NCI-H748 (cell line): ENCODE data around the gene GMPR2.
A peak's percentile ranks its signal among the peaks of the same experiment; 100 is the strongest.

Experiments
- DNase-seq: peaks from one replicate; lab custom pipeline; 2025; ENCODE audit not compliant: unreplicated experiment; lab: John Stamatoyannopoulos, UW

GMPR2 gene

DNA sequence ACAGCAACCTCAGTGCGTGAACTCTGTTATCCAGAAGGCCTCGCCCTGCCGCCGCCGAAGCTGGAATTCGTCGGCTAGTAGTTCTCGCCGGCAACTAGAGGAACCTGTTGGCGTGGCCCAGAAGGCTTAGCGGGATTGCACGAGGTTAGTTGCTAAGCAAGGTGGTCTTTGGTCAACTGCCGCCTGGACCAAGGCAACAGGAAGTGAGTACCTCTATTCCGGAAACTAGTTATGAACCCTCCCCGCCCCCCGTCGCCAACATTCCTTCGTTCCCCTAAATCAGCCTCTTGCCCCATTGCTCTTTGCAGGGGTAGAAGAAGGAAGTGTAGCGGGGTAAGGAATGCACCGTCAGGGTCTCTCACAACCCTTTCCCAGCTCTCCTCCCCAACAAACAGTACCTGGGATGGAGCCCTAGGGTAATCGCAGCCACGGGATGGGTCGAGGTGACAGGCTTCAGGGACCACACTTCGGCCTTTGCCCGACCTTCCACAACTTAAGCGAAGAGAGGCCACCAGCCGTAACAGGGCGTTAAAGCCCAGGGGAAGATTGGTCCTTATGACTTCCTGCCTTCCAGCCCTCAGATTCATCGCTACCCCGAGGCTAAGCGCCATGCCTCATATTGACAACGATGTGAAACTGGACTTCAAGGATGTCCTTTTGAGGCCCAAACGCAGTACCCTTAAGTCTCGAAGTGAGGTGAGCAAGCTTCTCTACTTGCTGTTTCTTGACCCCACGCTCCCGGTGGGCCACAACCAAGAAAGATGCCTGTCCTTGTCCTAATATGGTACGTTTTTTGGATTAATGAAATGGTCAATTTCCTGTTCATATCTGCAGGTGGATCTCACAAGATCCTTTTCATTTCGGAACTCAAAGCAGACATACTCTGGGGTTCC lies at the start of gene GMPR2:
TSS of gene GMPR2 (plus strand) at position 285 of the 893 bp plus-strand sequence. CDS start at position 610, 325 bp downstream.
- peak; percentile 31 for DNase-seq

- DNase-seq: no peak
Observed at GRCh38 chr14:24183014-24183481, 49.7 kb upstream of the GMPR2 start.

GRCh38 chr14:24184104-24184970 lies 48.4 kb upstream of the GMPR2 start:
- no peak for DNase-seq

- no peak for DNase-seq
Observed at GRCh38 chr14:24185026-24185425, 47.7 kb upstream of the GMPR2 start.

DNA sequence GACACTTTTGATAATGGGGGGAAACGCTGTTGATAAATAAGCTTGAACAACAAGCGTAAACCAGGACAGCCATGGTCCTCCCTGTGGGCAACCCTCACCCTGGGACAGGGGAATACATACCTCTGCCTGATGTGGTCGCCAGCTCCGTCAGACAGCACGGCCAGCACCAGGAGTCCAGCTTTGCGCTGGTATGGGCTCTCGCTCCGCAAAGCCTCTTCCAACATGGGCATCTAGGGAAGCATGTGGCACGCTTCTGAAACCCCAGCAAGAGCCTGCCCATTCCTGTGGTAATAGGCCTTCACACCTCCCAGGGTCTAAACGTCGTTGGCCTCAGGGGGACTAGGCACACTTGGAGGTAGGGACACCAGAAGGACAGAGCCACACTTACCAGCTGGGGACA lies 47.0 kb upstream of the GMPR2 start:
- DNase-seq: no peak

GRCh38 chr14:24186831-24187538 lies 45.7 kb upstream of the GMPR2 start:
- DNase-seq: no peak

GRCh38 chr14:24187539-24187915 lies 45.2 kb upstream of the GMPR2 start:
- DNase-seq: no peak

DNA sequence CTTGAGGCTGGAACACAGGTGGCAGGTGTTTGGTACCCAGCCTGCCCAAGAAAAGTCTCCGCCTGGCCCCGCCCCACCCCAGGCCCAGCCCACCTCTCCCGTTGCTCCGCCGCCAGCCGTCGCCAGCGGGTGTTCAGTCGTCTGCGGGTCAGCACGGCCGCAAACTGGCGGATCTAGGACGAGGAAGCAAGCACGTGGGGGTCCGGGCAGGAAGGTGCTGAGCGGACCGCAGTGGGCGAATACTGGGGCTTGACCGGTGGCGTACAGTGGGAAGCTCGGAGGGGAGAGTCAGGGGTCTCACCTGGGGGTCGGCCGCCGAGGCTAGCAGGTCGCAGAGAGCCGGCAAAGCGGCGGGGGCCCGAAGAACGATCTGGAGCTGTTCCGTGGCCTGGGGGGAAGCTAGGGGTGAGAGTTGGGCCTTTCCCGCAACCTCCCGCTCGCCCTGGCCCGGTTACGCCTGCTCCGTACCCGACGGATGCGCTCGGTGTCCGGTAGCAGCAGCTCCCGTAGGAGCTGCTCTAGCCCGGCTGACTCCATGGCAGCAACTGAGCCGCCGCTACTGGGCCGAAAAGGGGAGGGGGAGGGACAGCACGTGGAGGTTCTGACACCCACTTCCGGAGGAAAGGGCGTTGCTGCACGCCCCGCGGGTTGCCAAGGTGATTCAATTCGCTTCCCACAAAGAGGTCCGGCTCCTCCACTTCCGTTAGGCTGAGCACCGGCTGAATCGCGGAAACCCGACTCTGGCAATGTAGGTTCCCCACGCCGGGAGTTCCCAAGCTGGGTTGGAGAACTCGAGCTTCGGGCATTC lies 44.3 kb upstream of the GMPR2 start, which contains the start of gene IPO4:
TSS of gene IPO4 (minus strand) at position 566 of the 808 bp plus-strand sequence. CDS start at position 537, 29 bp downstream.
- DNase-seq: peak; percentile 99

DNA sequence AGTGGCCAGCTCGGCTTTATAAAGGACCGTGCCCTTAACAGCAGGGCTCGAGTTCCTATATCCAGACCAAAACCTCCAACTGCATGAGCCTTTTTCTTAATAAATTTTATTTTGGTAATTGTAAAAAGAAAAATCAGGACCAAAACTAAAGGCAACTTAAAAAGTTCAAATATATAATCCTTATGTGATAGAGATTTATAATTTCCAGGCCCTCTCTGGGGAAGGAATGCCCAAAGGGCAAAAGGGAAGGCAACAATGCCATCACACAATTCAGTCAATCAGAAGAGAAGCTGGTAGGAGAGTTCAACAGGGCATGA lies 43.7 kb upstream of the GMPR2 start:
- DNase-seq: no peak

DNA sequence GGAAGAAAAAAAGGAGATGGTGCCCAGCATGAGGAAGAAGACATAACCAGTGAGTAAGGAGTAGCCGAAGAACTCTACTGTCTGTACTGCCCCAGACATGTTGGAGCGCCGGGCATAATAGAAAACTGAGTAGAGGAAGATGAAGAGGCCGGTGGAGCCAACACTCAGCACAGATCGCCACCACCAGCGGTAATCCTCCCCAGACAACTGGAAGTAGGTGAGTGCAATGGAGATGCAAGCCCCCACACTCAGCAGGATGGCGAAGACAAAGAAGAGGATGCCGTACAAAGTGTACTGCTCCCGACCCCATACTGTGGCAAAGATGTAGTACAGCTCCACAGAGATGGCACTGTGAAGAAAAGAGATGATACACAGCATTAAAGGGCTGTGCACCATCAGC lies 43.3 kb upstream of the GMPR2 start:
- no peak for DNase-seq

DNA sequence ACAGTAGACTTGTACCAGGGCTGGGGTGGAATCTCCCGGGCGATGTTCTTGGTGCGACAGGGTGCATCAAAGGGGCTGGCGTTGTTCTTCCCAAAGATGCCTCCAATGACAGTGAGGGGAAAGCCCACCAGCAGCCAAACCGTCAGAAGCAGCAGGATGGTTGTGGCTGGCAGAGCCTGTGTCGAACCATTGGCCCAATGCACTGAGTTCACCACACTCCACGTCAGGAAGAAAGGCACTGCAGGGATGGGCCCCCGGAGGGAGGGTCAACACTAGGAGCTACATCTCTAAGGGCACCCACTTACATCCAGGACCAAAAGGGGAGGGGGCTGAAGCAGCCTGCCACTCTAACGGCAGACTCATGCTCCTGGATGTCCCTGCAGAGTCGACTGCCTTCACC lies 42.3 kb upstream of the GMPR2 start:
- DNase-seq: no peak

GRCh38 chr14:24192933-24193332 lies 39.8 kb upstream of the GMPR2 start:
- no peak for DNase-seq

DNA sequence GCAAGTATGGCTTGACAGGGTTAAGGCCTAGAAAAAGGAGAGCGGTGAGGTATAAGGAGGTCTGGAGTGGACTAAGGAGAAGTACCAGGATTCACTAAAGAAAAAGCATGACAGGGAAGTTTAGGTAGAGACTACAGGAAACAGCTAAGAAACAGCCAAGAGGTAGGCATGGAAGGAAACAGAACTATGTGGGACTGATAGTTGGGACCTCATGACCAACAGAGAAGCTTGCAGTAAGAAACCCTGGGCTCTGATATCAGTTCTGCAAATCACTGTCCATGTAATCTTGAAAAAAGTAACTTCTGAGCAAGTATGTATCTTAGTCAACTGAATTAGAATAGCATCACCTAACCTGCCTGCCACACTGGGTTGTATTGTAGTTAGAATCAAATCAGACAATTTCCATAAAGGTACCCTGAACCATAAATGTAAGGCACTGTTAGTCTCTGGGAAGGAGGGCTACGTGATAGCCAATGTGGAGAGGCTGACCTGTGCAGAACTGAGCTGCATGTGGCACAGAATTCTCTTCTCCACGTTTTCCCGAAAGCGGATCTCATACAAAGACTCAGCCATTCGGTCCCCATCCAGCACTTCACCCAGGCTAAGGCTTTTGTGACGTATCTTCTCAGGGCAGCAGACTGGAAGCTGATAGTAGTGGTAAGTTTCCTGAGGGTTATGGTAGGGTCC lies 38.4 kb upstream of the GMPR2 start:
- no peak for DNase-seq

GRCh38 chr14:24194873-24195185 lies 37.9 kb upstream of the GMPR2 start:
- no peak for DNase-seq

DNA sequence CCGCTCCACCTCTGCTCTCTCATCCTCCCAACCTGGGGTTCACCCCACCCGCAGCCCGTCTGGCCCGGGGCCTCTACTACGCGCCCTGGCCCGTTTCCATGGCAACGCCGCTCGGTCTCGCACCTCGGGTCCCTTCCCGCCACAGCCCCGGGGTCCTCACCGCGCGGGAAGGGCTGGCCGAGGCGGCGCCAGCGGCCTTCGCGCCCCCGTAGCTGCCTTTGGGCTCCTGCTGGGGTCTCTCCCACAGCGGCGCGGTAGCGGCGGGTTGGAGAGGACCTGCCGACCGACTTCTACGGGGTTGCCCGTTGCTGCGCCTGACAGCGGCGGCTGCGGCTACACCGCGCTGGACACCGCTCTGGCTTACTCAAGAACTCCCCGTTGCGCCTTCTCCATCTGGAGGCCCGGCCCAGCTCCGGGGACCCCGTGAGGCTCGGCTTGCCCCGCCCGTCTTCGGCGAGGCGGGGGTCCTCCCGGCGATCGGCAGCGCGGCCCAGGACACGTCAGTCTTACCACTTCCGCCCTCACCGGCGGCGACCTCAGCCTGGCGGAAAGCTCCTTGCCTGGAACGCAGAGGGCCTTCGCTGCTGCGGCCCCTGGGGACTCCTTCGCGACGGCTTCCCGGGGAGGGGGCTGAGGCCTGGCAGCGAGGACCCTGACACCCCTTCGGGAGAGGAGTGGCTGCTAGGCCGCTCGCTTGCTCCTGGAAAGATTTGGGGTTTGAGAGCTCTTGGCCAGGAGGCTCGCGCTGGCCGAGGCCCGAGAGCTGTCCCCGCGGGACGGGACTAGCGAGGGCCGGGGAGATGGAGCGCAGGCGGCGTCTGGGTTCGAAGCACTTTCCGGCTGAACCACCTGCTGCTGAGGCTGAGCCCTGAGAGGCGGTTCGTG lies 37.3 kb upstream of the GMPR2 start, which contains the start of gene TM9SF1:
TSS of gene TM9SF1 (minus strand) at position 256 of the 885 bp plus-strand sequence. CDS start 422 bp downstream, outside the sequence.
- DNase-seq: peak; percentile 85

DNA sequence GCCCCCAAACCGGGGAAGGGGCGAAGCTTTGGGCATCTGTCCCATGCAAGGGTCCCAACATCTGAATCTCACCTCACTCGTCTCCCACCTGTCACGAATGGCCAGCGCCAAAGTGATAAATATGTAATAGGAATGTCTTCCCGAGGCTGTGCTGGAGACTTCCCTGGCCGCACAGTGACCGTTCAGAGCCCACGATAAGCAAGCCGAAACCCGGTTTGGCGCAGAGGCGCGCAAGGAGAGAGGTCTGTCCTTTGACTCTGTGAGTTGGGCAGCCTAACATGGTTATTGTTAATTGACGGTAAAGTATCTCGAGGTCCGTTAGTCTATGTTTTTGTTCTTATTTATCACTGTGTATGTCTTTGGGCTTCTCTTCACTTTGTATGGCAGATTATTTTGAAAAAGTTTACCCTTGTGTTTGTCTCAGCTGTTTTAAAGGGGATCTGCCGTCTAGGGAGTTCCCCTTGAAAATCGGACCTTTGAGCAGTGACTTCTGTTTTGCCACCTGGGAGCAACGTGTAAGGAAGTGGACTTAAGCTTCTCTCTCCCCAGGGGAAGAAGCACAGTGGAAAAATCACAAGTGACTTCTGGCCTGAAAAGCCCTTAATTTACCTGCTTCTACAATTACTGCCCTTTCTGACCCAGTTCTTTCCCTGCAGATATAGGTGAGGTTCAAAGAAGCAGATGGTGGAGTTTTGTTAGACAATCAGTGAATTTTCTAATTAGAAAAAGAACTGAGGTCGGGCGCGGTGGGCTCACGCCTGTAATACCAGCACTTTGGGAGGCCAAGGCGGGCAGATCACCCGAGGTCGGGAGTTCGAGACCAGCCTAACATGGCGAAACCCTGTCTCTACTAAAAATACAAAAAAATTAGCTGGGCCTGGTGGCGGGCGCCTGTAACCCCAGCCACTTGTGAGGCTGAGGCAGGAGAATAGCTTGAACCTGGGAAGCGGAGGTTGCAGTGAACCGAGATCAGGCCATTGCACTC lies 36.4 kb upstream of the GMPR2 start:
- peak; percentile 51 for DNase-seq

DNA sequence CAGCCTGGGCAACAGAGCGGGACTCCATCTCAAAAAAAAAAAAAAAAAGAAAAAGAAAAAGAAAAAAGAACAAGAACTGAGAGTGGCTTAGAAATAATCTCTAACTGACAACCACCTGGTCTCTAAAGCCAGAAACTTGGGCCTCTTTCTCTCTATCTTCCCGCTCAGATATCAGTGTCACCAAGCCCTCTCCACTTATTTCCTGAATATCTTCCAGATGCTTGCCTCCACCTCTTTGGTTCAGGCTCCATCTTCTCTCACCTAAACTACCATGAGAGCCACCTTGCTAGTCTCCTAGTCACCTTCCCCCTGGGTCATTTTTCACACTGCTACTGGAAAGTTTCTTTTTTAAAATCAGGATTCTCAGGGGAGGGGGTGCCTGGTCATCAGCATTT lies 35.7 kb upstream of the GMPR2 start:
- DNase-seq: no peak
